KMS-11 (cell line): ENCODE data around the gene DGAT2.

ENCODE experiments used
- H2AFZ ChIP-seq: fragments of 200-600 bp; sonication (generic); 2 replicates; pipeline ENCODE4 v1.6.1; 2016; ENCODE audit warnings: antibody characterized with exemption, mixed run types, low read depth
- H3K27ac ChIP-seq: fragments of 200-600 bp; sonication (generic); 2 replicates; pipeline ENCODE4 v1.6.1; 2016; ENCODE audit warnings: mild to moderate bottlenecking, mixed run types
- H3K27me3 ChIP-seq: fragments of 200-600 bp; sonication (generic); 2 replicates; pipeline ENCODE4 v1.6.1; 2017; ENCODE audit warnings: mild to moderate bottlenecking, low read depth, mixed run types, moderate library complexity; ENCODE audit not compliant: insufficient read depth
- H3K36me3 ChIP-seq: fragments of 200-600 bp; sonication (generic); 2 replicates; pipeline ENCODE4 v1.6.1; 2017; ENCODE audit warnings: mild to moderate bottlenecking, mixed run types; ENCODE audit not compliant: insufficient read depth
- H3K4me1 ChIP-seq: fragments of 200-600 bp; sonication (generic); 2 replicates; pipeline ENCODE4 v1.6.1; 2016; ENCODE audit warnings: mild to moderate bottlenecking, low read depth, mixed run types; ENCODE audit not compliant: poor library complexity, severe bottlenecking
- H3K4me2 ChIP-seq: fragments of 200-600 bp; sonication (generic); 2 replicates; pipeline ENCODE4 v1.7.0; 2016; ENCODE audit warnings: mild to moderate bottlenecking, mixed run types
- H3K4me3 ChIP-seq: fragments of 200-600 bp; sonication (generic); IDR thresholded peaks from 2 replicates; pipeline ENCODE4 v1.6.1; 2017; ENCODE audit warnings: low read depth, low read length, mixed read lengths; ENCODE audit not compliant: insufficient read depth
- H3K79me2 ChIP-seq: fragments of 200-600 bp; sonication (generic); 2 replicates; pipeline ENCODE4 v1.6.1; 2016; ENCODE audit warnings: low read depth, mixed run types; ENCODE audit not compliant: insufficient read depth
- H3K9ac ChIP-seq: fragments of 200-600 bp; sonication (generic); 2 replicates; pipeline ENCODE4 v1.6.1; 2016; ENCODE audit warnings: mild to moderate bottlenecking, mixed run types
- H4K20me1 ChIP-seq: fragments of 200-600 bp; sonication (generic); 2 replicates; pipeline ENCODE4 v1.6.1; 2016; ENCODE audit warnings: mild to moderate bottlenecking, mixed run types; ENCODE audit not compliant: insufficient read depth
- CTCF ChIP-seq: fragments of 200-600 bp; sonication (generic); conservative IDR thresholded peaks from 2 replicates; pipeline ENCODE4 v1.6.1; 2017; ENCODE audit warnings: low read depth, mild to moderate bottlenecking, antibody characterized with exemption, low read length, moderate library complexity, mixed read lengths

DGAT2 gene

GRCh38 chr11:75849894-75850293, 81.3 kb downstream of the DGAT2 start:
- Histone ChIP-seq H3K27ac (no peak overlapping the region), H3K36me3 (no peaks in the 10 kb centered on the region), H4K20me1 (peaks cover 4% of the 10 kb centered on the region; the same call in 1 of the 2 replicates), H3K4me2 (no peak overlapping the region), H3K9ac (no peak overlapping the region), H3K79me2 (no peaks in the 10 kb centered on the region), H3K4me3 (no peak overlapping the region), H2AFZ (no peak overlapping the region), H3K27me3 (no peaks in the 10 kb centered on the region), H3K4me1 (no peaks in the 10 kb centered on the region)
- no peak for TF ChIP-seq CTCF

GRCh38 chr11:75850787-75851186, 82.2 kb downstream of the DGAT2 start:
- H3K9ac ChIP-seq: no peak overlapping the region
- no peaks in the 10 kb centered on the region for H3K4me1 ChIP-seq
- H3K4me3 ChIP-seq: no peak overlapping the region
- no peak overlapping the region for H3K4me2 ChIP-seq
- H3K36me3 ChIP-seq: no peaks in the 10 kb centered on the region
- H4K20me1 ChIP-seq: peaks cover 4% of the 10 kb centered on the region; the same call in 1 of the 2 replicates
- no peaks in the 10 kb centered on the region for H3K79me2 ChIP-seq
- no peak overlapping the region for H3K27ac ChIP-seq
- no peaks in the 10 kb centered on the region for H3K27me3 ChIP-seq
- TF ChIP-seq CTCF: no peak
- no peak overlapping the region for H2AFZ ChIP-seq
